ENCODE results near the gene OR56A5. TPM values are rescaled to one million over a fixed set of nuclear protein-coding genes. Genes with fewer than 3 reads are reported as not detected.

OR56A5 gene
- total RNA-seq, 4 donors from 2014 or later = not detected

GRCh38 chr11:5989203-5989602, 20.9 kb upstream of the OR56A5 start:
- H3K4me3 ChIP-seq = no peak overlapping the region
- H3K27me3 ChIP-seq = peaks cover 6% of the 10 kb centered on the region
- no peak for TF ChIP-seq POLR2A (IDR thresholded peaks at IDR 0.05)
- no peak for TF ChIP-seq POLR2AphosphoS5 (IDR thresholded peaks at IDR 0.05)
- no peak for TF ChIP-seq EP300 (IDR thresholded peaks at IDR 0.05; ENCODE audit: low read depth)
- TF ChIP-seq CTCF (IDR thresholded peaks at IDR 0.05) = no peak
- H3K4me1 ChIP-seq = no peaks in the 10 kb centered on the region
- in situ Hi-C loops (cut with MboI; ENCODE audit: low pct_ligation_motif_present in 1 of 4, low pct_unique_long_range_greater_than_20kb in 1 of 4, low sequenced_read_pairs in 3 of 4) = no loop called here
- intact Hi-C loops (cut with DNase I; ENCODE audit: low total_unique reads) = no loop called here
- no peak for DNase-seq
- 64 to 75% methylated on average over 3 to 4 of the region's 4 CpGs for WGBS, 2 donors (ENCODE audit: low coverage in 1 of 2)
- no peak overlapping the region for H3K27ac ChIP-seq
- H3K9me3 ChIP-seq = no peaks in the 10 kb centered on the region
- no peaks in the 10 kb centered on the region for H3K36me3 ChIP-seq

DNA sequence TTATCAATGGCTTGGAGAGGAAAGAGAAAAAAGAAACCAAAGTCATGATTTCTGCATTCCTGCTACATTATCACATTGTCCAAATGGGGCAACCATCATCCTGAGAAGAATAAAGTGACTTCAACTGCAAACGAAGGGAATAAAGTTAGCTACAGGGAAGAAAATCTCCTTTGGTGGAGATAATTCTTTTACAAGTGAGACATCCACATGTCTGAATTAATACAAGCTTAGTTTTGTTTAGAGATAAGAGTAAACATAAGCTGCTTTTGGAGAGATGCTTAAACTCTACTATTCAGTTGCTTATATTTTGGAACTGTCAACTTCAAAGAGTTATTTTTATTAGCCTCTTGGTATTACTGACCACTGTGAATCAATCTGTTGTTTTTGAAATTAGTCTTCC, 18.6 kb upstream of the OR56A5 start, which contains the start of gene OR52L1:
Gene OR52L1, minus strand, starts transcription at position 101 of the 400 bp plus-strand sequence. Its CDS starts 55 bp downstream, at position 46.
- Histone ChIP-seq H3K36me3 (no peaks in the 10 kb centered on the region), H3K4me1 (no peaks in the 10 kb centered on the region), H3K27ac (no peak within 1 kb of the TSS), H3K9me3 (no peaks in the 10 kb centered on the region), H3K27me3 (peaks cover 6% of the 10 kb centered on the region), H3K4me3 (no peak within 1 kb of the TSS)
- TF ChIP-seq EP300 (IDR thresholded peaks at IDR 0.05; ENCODE audit: low read depth) (no peak), POLR2AphosphoS5 (IDR thresholded peaks at IDR 0.05) (no peak), CTCF (IDR thresholded peaks at IDR 0.05) (no peak), POLR2A (IDR thresholded peaks at IDR 0.05) (no peak)
- 53 to 70% methylated on average over 1 of the region's 1 CpG for WGBS, 2 donors (ENCODE audit: low coverage in 1 of 2)
- in situ Hi-C loops (cut with MboI; ENCODE audit: low pct_ligation_motif_present in 1 of 4, low pct_unique_long_range_greater_than_20kb in 1 of 4, low sequenced_read_pairs in 3 of 4) (no loop called here), intact Hi-C loops (cut with DNase I; ENCODE audit: low total_unique reads) (no loop called here)
- no peak for DNase-seq

GRCh38 chr11:5983443-5983842, 15.1 kb upstream of the OR56A5 start:
- no peaks in the 10 kb centered on the region for H3K27me3 ChIP-seq
- no peak overlapping the region for H3K4me3 ChIP-seq
- no peak for DNase-seq
- no peaks in the 10 kb centered on the region for H3K36me3 ChIP-seq
- H3K9me3 ChIP-seq = no peaks in the 10 kb centered on the region
- in situ Hi-C loops (cut with MboI; ENCODE audit: low pct_ligation_motif_present in 1 of 4, low pct_unique_long_range_greater_than_20kb in 1 of 4, low sequenced_read_pairs in 3 of 4) (no loop called here), intact Hi-C loops (cut with DNase I; ENCODE audit: low total_unique reads) (no loop called here)
- WGBS, 2 donors (ENCODE audit: low coverage in 1 of 2) = 27 to 64% methylated on average over 1 of the region's 1 CpG
- H3K4me1 ChIP-seq = no peaks in the 10 kb centered on the region
- TF ChIP-seq POLR2A (IDR thresholded peaks at IDR 0.05) = no peak
- TF ChIP-seq EP300 (IDR thresholded peaks at IDR 0.05; ENCODE audit: low read depth) = no peak
- H3K27ac ChIP-seq = no peak overlapping the region

DNA sequence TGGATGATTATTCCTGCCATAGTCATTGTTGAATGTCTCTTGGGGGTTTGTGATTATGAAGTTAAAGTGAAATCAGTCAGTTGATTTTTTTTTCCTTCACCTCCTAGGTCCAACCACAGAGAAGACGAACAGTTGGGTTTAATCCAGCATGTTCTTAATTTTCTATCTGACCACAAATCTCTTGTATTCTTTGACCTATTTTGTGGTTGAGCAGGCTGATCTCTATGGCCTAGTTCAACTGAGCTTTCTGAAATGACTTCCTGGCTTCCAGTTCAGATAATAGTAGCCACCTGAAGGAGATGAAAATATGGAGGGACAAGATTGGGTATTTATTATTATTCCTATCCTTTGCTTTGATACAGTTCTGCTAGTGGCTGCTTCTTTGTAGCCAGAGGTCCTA, 5.2 kb upstream of the OR56A5 start:
- H3K36me3 ChIP-seq = no peaks in the 10 kb centered on the region
- TF ChIP-seq CTCF (IDR thresholded peaks at IDR 0.05) (no peak), POLR2A (IDR thresholded peaks at IDR 0.05) (no peak), POLR2AphosphoS5 (IDR thresholded peaks at IDR 0.05) (no peak), EP300 (IDR thresholded peaks at IDR 0.05; ENCODE audit: low read depth) (no peak)
- H3K4me3 ChIP-seq = no peak overlapping the region
- DNase-seq = no peak
- no peaks in the 10 kb centered on the region for H3K9me3 ChIP-seq
- intact Hi-C loops (cut with DNase I; ENCODE audit: low total_unique reads) (no loop called here), in situ Hi-C loops (cut with MboI; ENCODE audit: low pct_ligation_motif_present in 1 of 4, low pct_unique_long_range_greater_than_20kb in 1 of 4, low sequenced_read_pairs in 3 of 4) (no loop called here)
- no peaks in the 10 kb centered on the region for H3K4me1 ChIP-seq
- WGBS, 2 donors (ENCODE audit: low coverage in 1 of 2) = 63 to 67% methylated on average over 1 of the region's 1 CpG
- H3K27me3 ChIP-seq = no peaks in the 10 kb centered on the region
- H3K27ac ChIP-seq = no peak overlapping the region

DNA sequence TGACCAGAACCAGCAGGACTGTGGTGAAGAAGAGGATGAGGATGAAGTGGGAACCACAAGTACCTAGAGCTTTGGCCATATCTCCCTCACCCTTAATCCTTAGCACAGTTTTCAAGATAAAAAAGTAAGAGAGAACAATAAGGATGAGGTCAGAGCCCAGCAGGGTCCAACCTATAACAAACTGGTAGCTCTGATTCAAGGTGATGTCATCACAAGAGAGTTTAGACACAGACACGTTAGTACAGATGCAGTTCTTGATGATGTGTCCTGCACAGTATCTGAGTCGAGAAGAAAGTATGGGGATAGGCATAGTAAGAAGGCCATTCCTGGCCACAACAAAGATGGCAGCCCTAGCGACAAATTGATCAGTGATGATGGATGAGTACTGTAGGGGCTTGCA, 586 bp downstream of the OR56A5 start:
- Histone ChIP-seq H3K4me3 (no peak overlapping the region), H3K27me3 (no peaks in the 10 kb centered on the region), H3K36me3 (no peaks in the 10 kb centered on the region), H3K9me3 (no peaks in the 10 kb centered on the region), H3K4me1 (no peaks in the 10 kb centered on the region), H3K27ac (no peak overlapping the region)
- 49% methylated on average over 3 of the region's 3 CpGs; no CpG with 5 or more reads in 1 of the 2 donors for WGBS, 2 donors (ENCODE audit: low coverage in 1 of 2)
- in situ Hi-C loops (cut with MboI; ENCODE audit: low pct_ligation_motif_present in 1 of 4, low pct_unique_long_range_greater_than_20kb in 1 of 4, low sequenced_read_pairs in 3 of 4) (no loop called here), intact Hi-C loops (cut with DNase I; ENCODE audit: low total_unique reads) (loop anchor here (1.0 to 10.0 kb wide), 2 partner anchors 8 to 1507 kb away; no protein-coding TSS in a partner anchor)
- DNase-seq = no peak
- no peak for TF ChIP-seq EP300 (IDR thresholded peaks at IDR 0.05; ENCODE audit: low read depth)
- TF ChIP-seq POLR2AphosphoS5 (IDR thresholded peaks at IDR 0.05) = no peak
- no peak for TF ChIP-seq POLR2A (IDR thresholded peaks at IDR 0.05)
- no peak for TF ChIP-seq CTCF (IDR thresholded peaks at IDR 0.05)
